ENCODE data around the gene ACTL8. TPM values are rescaled to one million over a fixed set of nuclear protein-coding genes. Genes with fewer than 3 reads are reported as not detected.

The ACTL8 gene
- total RNA-seq, 1 donor from 2014 or later, result not detected

GRCh38 chr1:17764591-17764990, 9.5 kb downstream of the ACTL8 start:
- no peak for DNase-seq
- intact Hi-C loops (cut with micrococcal nuclease), result no loop called here
- ATAC-seq, result no peak

- ATAC-seq, result peak; percentile 21
- no peak for DNase-seq
- intact Hi-C loops (cut with micrococcal nuclease), result no loop called here
Observed at GRCh38 chr1:17765444-17766411, 10.6 kb downstream of the ACTL8 start.

GRCh38 chr1:17768651-17769241, 13.6 kb downstream of the ACTL8 start:
- DNase-seq (peak; percentile 37), ATAC-seq (peak; percentile 76)
- intact Hi-C loops (cut with micrococcal nuclease), result no loop called here

- intact Hi-C loops (cut with micrococcal nuclease), result no loop called here
- DNase-seq (no peak), ATAC-seq (no peak)
Observed at GRCh38 chr1:17770983-17771382, 15.8 kb downstream of the ACTL8 start.

- no peak for ATAC-seq
- intact Hi-C loops (cut with micrococcal nuclease), result no loop called here
- DNase-seq, result no peak
Observed at GRCh38 chr1:17772615-17773212, 17.6 kb downstream of the ACTL8 start.

DNA sequence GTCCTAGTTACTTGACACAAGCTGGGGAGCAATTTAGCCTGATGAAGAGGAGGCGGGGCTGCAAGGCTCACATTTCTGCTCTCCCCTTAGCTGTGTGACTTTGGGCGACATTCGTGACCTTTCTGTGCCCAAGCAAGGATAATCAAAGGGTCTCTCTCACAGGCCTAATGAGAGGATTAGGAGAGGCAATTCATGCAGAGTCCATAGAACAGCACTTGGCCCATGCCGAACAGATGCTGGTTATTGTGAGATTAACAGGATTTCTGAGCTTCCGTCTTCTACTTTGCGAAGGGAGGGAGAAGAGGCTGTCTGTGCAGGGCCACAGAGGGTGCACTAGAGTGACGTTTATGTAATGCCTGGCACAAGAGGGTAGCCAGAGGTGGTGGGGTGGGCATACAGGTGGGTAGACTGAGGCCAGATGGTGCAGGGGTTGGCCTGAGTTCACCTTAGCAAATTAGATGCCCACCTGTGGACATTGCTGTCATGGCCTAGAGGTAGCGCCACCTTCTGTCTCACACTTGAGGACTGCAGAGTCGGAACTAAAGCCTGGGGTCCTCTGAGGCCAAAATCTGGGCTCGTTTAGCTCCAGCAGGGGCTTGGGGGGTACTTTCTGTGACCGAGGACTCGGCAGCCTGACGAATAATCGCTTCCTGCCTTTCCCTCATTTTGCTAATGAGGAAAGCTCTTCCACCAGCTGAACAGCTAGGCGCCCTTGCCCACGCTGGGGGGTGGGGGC, 18.6 kb downstream of the ACTL8 start:
- DNase-seq, result no peak
- intact Hi-C loops (cut with micrococcal nuclease), result no loop called here
- no peak for ATAC-seq

- intact Hi-C loops (cut with micrococcal nuclease), result no loop called here
- no peak for ATAC-seq
- no peak for DNase-seq
Observed at GRCh38 chr1:17774452-17774851, 19.3 kb downstream of the ACTL8 start.

DNA sequence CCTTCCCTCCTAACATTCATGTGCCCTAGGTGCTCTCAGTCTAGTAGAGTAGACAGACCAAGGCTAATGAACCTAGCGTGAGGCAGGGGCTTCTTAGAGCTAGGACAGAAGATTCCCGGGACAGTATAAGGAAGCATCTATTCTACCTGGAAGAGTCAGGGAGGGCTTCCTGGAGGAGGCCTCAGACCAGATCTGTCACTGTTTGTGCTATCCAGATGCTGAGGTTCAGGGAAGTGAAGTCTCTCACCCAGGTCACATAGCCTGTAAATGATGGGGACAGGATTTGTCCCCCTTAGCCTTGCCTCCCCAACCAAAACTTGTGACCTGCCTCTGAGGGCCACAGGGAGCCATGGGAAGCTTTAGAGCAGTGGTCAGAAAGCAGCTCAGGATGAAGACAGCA, 20.7 kb downstream of the ACTL8 start:
- intact Hi-C loops (cut with micrococcal nuclease), result no loop called here
- no peak for ATAC-seq
- no peak for DNase-seq

- no peak for DNase-seq
- intact Hi-C loops (cut with micrococcal nuclease), result no loop called here
- no peak for ATAC-seq
Observed at GRCh38 chr1:17776426-17776825, 21.3 kb downstream of the ACTL8 start.

- ATAC-seq, result no peak
- no peak for DNase-seq
- intact Hi-C loops (cut with micrococcal nuclease), result no loop called here
Observed at GRCh38 chr1:17777330-17777729, 22.2 kb downstream of the ACTL8 start.

DNA sequence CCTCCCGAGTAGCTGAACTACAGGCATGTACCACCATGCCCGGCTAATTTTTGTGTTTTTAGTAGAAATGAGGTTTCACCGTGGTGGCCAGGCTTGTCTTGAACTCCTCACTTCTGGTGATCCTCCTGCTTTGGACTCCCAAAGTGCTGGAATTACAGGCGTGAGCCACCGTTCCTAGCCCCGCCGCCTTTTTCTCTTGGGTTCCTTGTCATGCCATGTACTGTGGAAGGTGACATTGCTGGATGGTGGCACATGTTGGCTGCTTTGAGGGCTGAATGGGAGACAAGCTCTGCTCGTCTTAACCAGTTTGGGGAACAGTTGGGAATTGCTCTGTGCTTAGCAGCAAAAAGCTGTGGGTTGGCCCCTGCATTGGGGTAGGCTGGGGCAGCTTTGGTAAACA, 22.7 kb downstream of the ACTL8 start:
- ATAC-seq (no peak), DNase-seq (no peak)
- intact Hi-C loops (cut with micrococcal nuclease), result no loop called here

DNA sequence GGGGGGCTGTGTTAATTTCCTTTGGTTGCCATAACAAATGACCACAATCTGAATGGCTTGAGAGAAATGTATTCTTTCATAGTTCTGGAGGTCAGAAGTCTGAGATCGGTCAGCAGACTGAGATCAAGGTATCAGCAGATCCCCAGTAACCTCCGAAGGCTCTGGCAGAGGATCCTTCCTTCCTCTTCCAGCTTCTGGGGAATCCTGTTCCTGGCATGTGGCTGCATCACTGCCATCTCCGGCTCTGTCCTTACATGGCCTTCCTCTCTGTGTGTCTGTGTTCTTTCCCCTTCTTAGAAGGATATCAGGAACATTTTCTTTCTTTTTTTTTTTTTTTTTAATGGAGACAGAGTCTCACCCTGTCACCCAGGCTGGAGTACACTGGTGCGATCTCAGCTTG, 25.8 kb downstream of the ACTL8 start:
- ATAC-seq (no peak), DNase-seq (no peak)
- intact Hi-C loops (cut with micrococcal nuclease), result no loop called here

DNA sequence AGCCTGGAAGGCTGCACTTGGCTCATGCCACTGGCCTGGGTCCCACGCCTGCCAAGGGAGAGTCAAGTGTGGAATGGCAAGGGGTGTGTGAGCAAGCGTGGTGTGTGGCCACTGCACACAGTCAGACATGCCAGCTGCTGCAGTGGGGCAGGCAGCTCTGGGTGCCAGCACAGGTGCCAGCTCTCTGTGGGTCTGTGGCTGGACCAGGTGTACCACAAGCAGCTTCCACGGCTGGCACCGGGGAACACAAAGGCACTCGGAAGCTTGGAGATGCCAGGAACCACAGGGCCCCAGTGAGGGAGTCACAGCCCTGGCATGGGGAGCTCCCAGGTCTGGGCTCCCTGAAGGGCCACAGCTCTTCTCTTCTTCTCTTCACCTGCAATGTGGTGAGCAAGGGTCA, 34.8 kb downstream of the ACTL8 start:
- intact Hi-C loops (cut with micrococcal nuclease), result no loop called here
- peak; percentile 21 for ATAC-seq
- no peak for DNase-seq

DNA sequence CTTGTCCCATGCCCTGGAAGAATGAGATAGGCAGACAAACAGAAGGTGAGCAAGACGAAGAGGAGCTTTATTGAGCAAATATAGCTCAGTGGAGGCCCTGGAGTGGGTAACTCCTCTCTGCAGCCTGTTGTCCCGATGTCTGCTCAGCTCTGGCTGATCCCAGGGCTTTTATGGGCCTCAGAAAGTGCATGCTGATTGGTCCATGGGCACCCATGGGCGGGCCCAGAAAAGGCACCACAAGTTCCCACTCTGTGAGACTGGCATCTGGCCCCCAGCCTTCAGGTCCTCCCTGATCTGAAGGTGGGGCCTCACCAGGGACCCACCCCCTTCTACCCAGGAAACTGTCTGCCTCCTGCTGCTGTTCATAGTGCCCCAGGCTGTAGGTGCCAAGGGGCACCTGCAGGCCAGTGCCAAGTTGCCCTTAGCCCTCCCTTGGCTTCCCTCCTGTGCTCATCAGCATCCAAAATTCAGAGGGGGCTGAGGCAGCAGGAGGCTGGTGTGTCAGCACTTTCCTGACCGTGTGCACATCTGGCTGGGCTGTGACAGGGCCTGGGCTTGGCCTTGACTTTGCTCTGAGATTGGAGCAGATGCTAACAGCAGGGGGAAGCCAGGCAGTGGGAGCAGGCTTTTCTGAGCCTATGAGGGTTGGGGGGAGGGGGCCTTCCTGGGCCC, 35.4 kb downstream of the ACTL8 start:
- intact Hi-C loops (cut with micrococcal nuclease), result no loop called here
- no peak for DNase-seq
- ATAC-seq, result no peak

- DNase-seq (no peak), ATAC-seq (no peak)
- intact Hi-C loops (cut with micrococcal nuclease), result no loop called here
Observed at GRCh38 chr1:17791055-17791390, 35.9 kb downstream of the ACTL8 start.

GRCh38 chr1:17791480-17791879, 36.3 kb downstream of the ACTL8 start:
- ATAC-seq (no peak), DNase-seq (no peak)
- intact Hi-C loops (cut with micrococcal nuclease), result no loop called here

DNA sequence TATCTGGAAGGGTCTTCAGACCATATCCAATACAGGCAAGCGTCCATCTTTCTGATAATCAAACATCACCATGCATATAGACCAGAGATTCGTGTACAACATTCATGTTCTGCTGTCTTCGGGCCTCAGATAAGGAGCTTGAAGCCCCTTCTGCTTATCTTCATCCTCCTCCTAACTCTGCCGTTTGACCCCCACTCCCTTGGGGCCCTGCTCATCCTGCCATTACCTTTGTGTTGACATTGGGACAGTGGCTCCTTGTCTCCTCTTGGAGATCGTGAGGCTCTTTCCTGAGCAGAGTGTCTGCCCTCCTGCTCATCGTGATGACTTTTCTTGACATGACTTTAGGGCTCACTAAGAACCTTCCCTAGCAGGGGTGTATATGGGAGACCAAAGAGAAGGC, 37.3 kb downstream of the ACTL8 start:
- intact Hi-C loops (cut with micrococcal nuclease), result no loop called here
- DNase-seq, result no peak
- no peak for ATAC-seq

GRCh38 chr1:17795081-17795809, 40.1 kb downstream of the ACTL8 start:
- intact Hi-C loops (cut with micrococcal nuclease), result no loop called here
- DNase-seq (no peak), ATAC-seq (no peak)

Data from left ventricle myocardium superior (tissue), 1 donor.